HepG2 (cell line): Measurements from ENCODE around the gene ARHGAP31. TPM values are rescaled to one million over a fixed set of nuclear protein-coding genes. Genes with fewer than 3 reads are reported as not detected.
A peak's percentile ranks its signal among the peaks of the same experiment; 100 is the strongest.

Experiments used
- BCLAF1 ChIP-seq: fragments of 450-650 bp; IDR thresholded peaks from 2 replicates; pipeline ENCODE4 v1.6.1; 2017; ENCODE audit warnings: mild to moderate bottlenecking
- DR1 ChIP-seq: sonication (generic); formaldehyde crosslinking; IDR thresholded peaks from 2 replicates; pipeline ENCODE4 v1.8.0; 2021; ENCODE audit warnings: mild to moderate bottlenecking, missing genetic modification reagents, inconsistent platforms
- IRX3 ChIP-seq: sonication (generic); formaldehyde crosslinking; IDR thresholded peaks from 2 replicates; pipeline ENCODE4 v1.8.1; 2023; ENCODE audit warnings: mild to moderate bottlenecking, low read depth, missing genetic modification reagents, borderline replicate concordance
- MAF1 ChIP-seq: sonication (generic); formaldehyde crosslinking; IDR thresholded peaks from 2 replicates; pipeline ENCODE4 v1.5.0; 2020; ENCODE audit warnings: missing genetic modification reagents, borderline replicate concordance
- MTA1 ChIP-seq: sonication (generic); formaldehyde crosslinking; IDR thresholded peaks from 2 replicates; pipeline ENCODE4 v1.4.0; 2020; ENCODE audit warnings: missing genetic modification reagents, mild to moderate bottlenecking, borderline replicate concordance
- PBX3 ChIP-seq: sonication (generic); formaldehyde crosslinking; IDR thresholded peaks from 2 replicates; pipeline ENCODE4 v1.8.1; 2023; ENCODE audit warnings: missing genetic modification reagents, inconsistent platforms, borderline replicate concordance
- REL ChIP-seq: sonication (generic); formaldehyde crosslinking; conservative IDR thresholded peaks from 2 replicates; pipeline ENCODE4 v1.8.0; 2022; ENCODE audit warnings: mild to moderate bottlenecking, missing genetic modification reagents, moderate library complexity
- RXRB ChIP-seq: IDR thresholded peaks from 2 replicates; pipeline ENCODE4 v1.6.1; 2016; ENCODE audit warnings: borderline replicate concordance, missing genetic modification reagents, missing compliant biosample characterization
- SIX1 ChIP-seq: sonication (generic); formaldehyde crosslinking; IDR thresholded peaks from 2 replicates; pipeline ENCODE4 v1.4.0; 2020; ENCODE audit warnings: missing genetic modification reagents, borderline replicate concordance
- SNRNP70 ChIP-seq: fragments of 200-400 bp; formaldehyde crosslinking; IDR thresholded peaks from 2 replicates; pipeline ENCODE4 v1.6.1; 2017; ENCODE audit warnings: mild to moderate bottlenecking, low read depth, low read length, moderate library complexity
- ZFP36 ChIP-seq: fragments of 150-350 bp; IDR thresholded peaks from 2 replicates; pipeline ENCODE4 v1.6.1; 2018; ENCODE audit warnings: borderline replicate concordance, low read length, low read depth; ENCODE audit not compliant: partially characterized antibody
- ZHX1 ChIP-seq: sonication (generic); formaldehyde crosslinking; IDR thresholded peaks from 2 replicates; pipeline ENCODE4 v1.8.1; 2022; ENCODE audit warnings: low read depth, mild to moderate bottlenecking, missing genetic modification reagents
- ZNF138 ChIP-seq: sonication (generic); formaldehyde crosslinking; IDR thresholded peaks from 2 replicates; pipeline ENCODE4 v1.5.0; 2020; ENCODE audit warnings: mild to moderate bottlenecking, low read depth, missing genetic modification reagents
- ZNF337 ChIP-seq: sonication (generic); formaldehyde crosslinking; IDR thresholded peaks from 2 replicates; pipeline ENCODE4 v1.5.1; 2020; ENCODE audit warnings: missing genetic modification reagents, low read depth, mild to moderate bottlenecking, borderline replicate concordance
- ZNF740 ChIP-seq: sonication (generic); formaldehyde crosslinking; IDR thresholded peaks from 2 replicates; pipeline ENCODE4 v1.4.0; 2020; ENCODE audit warnings: missing genetic modification reagents
- ZXDC ChIP-seq: sonication (generic); formaldehyde crosslinking; IDR thresholded peaks from 2 replicates; pipeline ENCODE4 v1.5.0; 2020; ENCODE audit warnings: mild to moderate bottlenecking, missing genetic modification reagents
- polyA plus RNA-seq, 8 experiments: library from polyadenylated mRNA; depleted of rRNA in 3 of 8; stranded (reverse) in 7 of 8; unstranded in 1 of 8; fragments of >200 nt; fragmentation: Illumina TruSeq in 4 of 8; extraction: Trizol in 4 of 8; gene quantifications; 2 replicates each; pipeline versions ENCODE4 v1.2.1 to v1.2.3, GENCODE V29; 2011 to 2016; ENCODE audit warnings: low read depth in 4 of 8, missing spikeins in 1 of 8, mixed read lengths in 1 of 8; ENCODE audit not compliant: insufficient read depth in 1 of 8
- total RNA-seq, 5 experiments: library from RNA; depleted of rRNA; stranded (reverse); fragments of >200 nt; fragmentation: Illumina TruSeq; extraction: Trizol; gene quantifications; 2 replicates each; pipeline ENCODE4 v1.2.3, GENCODE V29; 2016; ENCODE audit warnings: low read depth in 1 of 5

Gene ARHGAP31
- total and polyA plus RNA-seq, 2 of the 13 experiments (the other 11 are each of a cell fraction or from before 2014, with no cell fraction given): not detected

- TF ChIP-seq BCLAF1: no peak
- TF ChIP-seq ZNF337: no peak
- TF ChIP-seq ZXDC (CRISPR knock-in tag): no peak
- peak; percentile 98 for TF ChIP-seq ZHX1 (CRISPR knock-in tag)
- peak; percentile 41; the same call in 1 of the 2 replicates for TF ChIP-seq IRX3 (CRISPR knock-in tag)
- 0 out of 2 replicates have a peak, but pooled peaks have one; percentile 12 for TF ChIP-seq PBX3 (CRISPR knock-in tag)
- no peak for TF ChIP-seq ZFP36
- TF ChIP-seq ZNF138: peak; percentile 91; the same call in 1 of the 2 replicates
- TF ChIP-seq RXRB (CRISPR knock-in tag): peak; percentile 79
- TF ChIP-seq DR1 (CRISPR knock-in tag): peak; percentile 98
- 0 out of 2 replicates have a peak, but pooled peaks have one; percentile 54 for TF ChIP-seq REL (CRISPR knock-in tag)
- 0 out of 2 replicates have a peak, but pooled peaks have one; percentile 32 for TF ChIP-seq MTA1 (CRISPR knock-in tag)
- no peak; the same call in none of the 2 replicates for TF ChIP-seq ZNF740
- 0 out of 2 replicates have a peak, but pooled peaks have one; percentile 48 for TF ChIP-seq SIX1 (CRISPR knock-in tag)
- TF ChIP-seq MAF1: no peak; the same call in 1 of the 2 replicates
- TF ChIP-seq SNRNP70: no peak
Observed at GRCh38 chr3:119463171-119464169, 169.3 kb downstream of the ARHGAP31 start, which contains the start of gene TMEM39A (continued).
